Fibroblast of mammary gland (primary cell): ENCODE data around the gene CYB5A.
"Not testable (repeated sequence)": the region's sequence is repeated elsewhere in the genome, so short reads cannot be mapped to it uniquely, and the experiment has no call there.

ENCODE experiments used
- DNase-seq: peaks from one replicate; pipeline ENCODE4 v3.0.0-alpha.2; 2010; ENCODE audit warnings: low read depth
- H3K4me3 ChIP-seq: 2 replicates; pipeline ENCODE4 v1.5.1; 2011; ENCODE audit warnings: low read depth, mild to moderate bottlenecking, low read length, moderate library complexity; ENCODE audit not compliant: control insufficient read depth
- CTCF ChIP-seq: conservative IDR thresholded peaks from 2 replicates; pipeline ENCODE4 v1.5.1; 2011; ENCODE audit warnings: low read depth, low read length, inconsistent platforms; ENCODE audit not compliant: control insufficient read depth, insufficient read depth

CYB5A gene

GRCh38 chr18:74288730-74289129 is 3.0 kb downstream of the CYB5A start:
- DNase-seq = peak; percentile 37
- no peak overlapping the region for H3K4me3 ChIP-seq
- no peak for TF ChIP-seq CTCF

- no peak for TF ChIP-seq CTCF
- DNase-seq = no peak
- no peak overlapping the region for H3K4me3 ChIP-seq
These were observed 3.7 kb downstream of the CYB5A start for GRCh38 chr18:74288041-74288440.

GRCh38 chr18:74286856-74287255 is 4.9 kb downstream of the CYB5A start:
- no peak for TF ChIP-seq CTCF
- H3K4me3 ChIP-seq = no peak overlapping the region
- no peak for DNase-seq

GRCh38 chr18:74286106-74286855 is 5.5 kb downstream of the CYB5A start:
- no peak overlapping the region for H3K4me3 ChIP-seq
- DNase-seq = peak; percentile 26
- no peak for TF ChIP-seq CTCF

- H3K4me3 ChIP-seq, DNase-seq: not testable (repeated sequence)
These were observed 6.2 kb downstream of the CYB5A start for GRCh38 chr18:74285583-74285982.

- no peak overlapping the region for H3K4me3 ChIP-seq
- DNase-seq = no peak
- no peak for TF ChIP-seq CTCF
These were observed 6.8 kb downstream of the CYB5A start for GRCh38 chr18:74284980-74285355.

- DNase-seq = no peak
- no peak overlapping the region for H3K4me3 ChIP-seq
- no peak for TF ChIP-seq CTCF
These were observed 7.4 kb downstream of the CYB5A start for GRCh38 chr18:74284191-74284979.
